IMR-90 (cell line): ENCODE results near the gene SPSB2. TPM values are rescaled to one million over a fixed set of nuclear protein-coding genes. Genes with fewer than 3 reads are reported as not detected.
A peak's percentile ranks its signal among the peaks of the same experiment; 100 is the strongest.

Source experiments
- ATAC-seq: fragments of 200-7000 bp; cut with Tn5 transposase; 2 replicates; pipeline ENCODE4 v1.9.1; 2020; ENCODE audit warnings: low read depth, mild to moderate bottlenecking, moderate library complexity
- BruUV-seq: library from RNA; stranded (reverse); fragments of 400-500 nt; replicated peaks from 2 replicates; lab custom pipeline; 2021; lab: Mats Ljungman, UMichigan
- CTCF ChIA-PET: fragments of 300-600 bp; formaldehyde crosslinking; extraction: SDS; loops from one replicate; lab custom pipeline; 2021; ENCODE audit warnings: antibody characterized with exemption; lab: Yijun Ruan, JAX
- POLR2A ChIA-PET: fragments of 300-600 bp; sonication (Branson Sonifier 250); formaldehyde crosslinking; loops from one replicate; lab custom pipeline; 2022; ENCODE audit warnings: antibody characterized with exemption; ENCODE audit not compliant: unreplicated experiment; lab: Charles Lee
- DNase-seq: peaks from one replicate; pipeline ENCODE4 v3.0.0; 2013
- H2AFZ ChIP-seq: replicated peaks from 2 replicates; pipeline ENCODE3; 2013; ENCODE audit warnings: low read length, mild to moderate bottlenecking; ENCODE audit not compliant: poor library complexity
- H2AK5ac ChIP-seq: 2 replicates; pipeline ENCODE4 v1.6.1; 2013; ENCODE audit warnings: low read depth, low read length, inconsistent platforms
- H2AK9ac ChIP-seq: replicated peaks from 2 replicates; pipeline ENCODE3; 2013; ENCODE audit warnings: mild to moderate bottlenecking, low read depth, low read length, moderate library complexity; ENCODE audit not compliant: poor library complexity
- H2BK120ac ChIP-seq: 2 replicates; pipeline ENCODE4 v1.6.1; 2013; ENCODE audit warnings: low read depth, low read length, inconsistent platforms
- H2BK15ac ChIP-seq: 3 replicates; pipeline ENCODE4 v1.6.1; 2013; ENCODE audit warnings: low read depth, low read length, inconsistent platforms
- H2BK20ac ChIP-seq: 2 replicates; pipeline ENCODE4 v1.6.1; 2013; ENCODE audit warnings: low read depth, mild to moderate bottlenecking, inconsistent platforms, low read length, moderate library complexity
- H2BK5ac ChIP-seq: 2 replicates; pipeline ENCODE4 v1.6.1; 2013; ENCODE audit warnings: mild to moderate bottlenecking, low read depth, low read length, inconsistent platforms; ENCODE audit not compliant: poor library complexity, severe bottlenecking
- H3K14ac ChIP-seq: replicated peaks from 2 replicates; pipeline ENCODE4 v1.6.1; 2013; ENCODE audit warnings: low read depth, low read length, inconsistent platforms
- H3K18ac ChIP-seq: 2 replicates; pipeline ENCODE4 v1.6.1; 2013; ENCODE audit warnings: low read depth, low read length, control low read depth
- H3K23ac ChIP-seq: 2 replicates; pipeline ENCODE4 v1.6.1; 2013; ENCODE audit warnings: low read depth, low read length, inconsistent platforms
- H3K27ac ChIP-seq: 2 replicates; pipeline ENCODE4 v1.5.1; 2013; ENCODE audit warnings: mild to moderate bottlenecking, control low read depth, low read length; ENCODE audit not compliant: insufficient read depth
- H3K27me3 ChIP-seq: 2 replicates; pipeline ENCODE4 v1.6.1; 2013; ENCODE audit warnings: low read length; ENCODE audit not compliant: control insufficient read depth, insufficient read depth
- H3K36me3 ChIP-seq: 2 replicates; pipeline ENCODE4 v1.6.1; 2013; ENCODE audit warnings: low read length, mixed read lengths; ENCODE audit not compliant: control insufficient read depth, insufficient read depth
- H3K4ac ChIP-seq: 2 replicates; pipeline ENCODE4 v1.6.1; 2013; ENCODE audit warnings: low read depth, low read length, inconsistent platforms
- H3K4me1 ChIP-seq: 2 replicates; pipeline ENCODE4 v1.6.1; 2013; ENCODE audit warnings: low read length, mixed read lengths; ENCODE audit not compliant: control insufficient read depth, insufficient read depth
- H3K4me2 ChIP-seq: 2 replicates; pipeline ENCODE4 v1.6.1; 2013; ENCODE audit warnings: low read depth, mild to moderate bottlenecking, control low read depth, low read length, moderate library complexity
- H3K4me3 ChIP-seq: 2 replicates; pipeline ENCODE4 v1.5.1; 2013; ENCODE audit warnings: low read depth, mild to moderate bottlenecking, control low read depth, low read length, moderate library complexity; ENCODE audit not compliant: insufficient read depth
- H3K56ac ChIP-seq: 2 replicates; pipeline ENCODE4 v1.6.1; 2013; ENCODE audit warnings: low read length, inconsistent platforms; ENCODE audit not compliant: insufficient read depth; ENCODE audit errors: extremely low read depth
- H3K79me1 ChIP-seq, 2 experiments: 2 replicates each; pipeline ENCODE4 v1.6.1; 2013; ENCODE audit warnings: low read length in 2 of 2, inconsistent platforms in 1 of 2, low read depth in 1 of 2
- H3K9ac ChIP-seq: 2 replicates; pipeline ENCODE4 v1.6.1; 2013; ENCODE audit warnings: low read depth, low read length, control low read depth
- H3K9me1 ChIP-seq: 2 replicates; pipeline ENCODE4 v1.6.1; 2013; ENCODE audit warnings: low read length, inconsistent platforms; ENCODE audit not compliant: insufficient read depth
- H3K9me3 ChIP-seq: 2 replicates; pipeline ENCODE4 v1.6.1; 2013; ENCODE audit warnings: low read length; ENCODE audit not compliant: control insufficient read depth, insufficient read depth
- H4K20me1 ChIP-seq: 2 replicates; pipeline ENCODE4 v1.6.1; 2013; ENCODE audit warnings: low read length, inconsistent platforms; ENCODE audit not compliant: insufficient read depth
- H4K5ac ChIP-seq: 2 replicates; pipeline ENCODE4 v1.6.1; 2013; ENCODE audit warnings: mild to moderate bottlenecking, low read depth, low read length, control low read depth
- H4K8ac ChIP-seq, 2 experiments: 2 replicates each; pipeline ENCODE4 v1.6.1; 2013; ENCODE audit warnings: low read depth in 2 of 2, low read length in 2 of 2, control low read depth in 1 of 2, inconsistent platforms in 1 of 2
- H4K91ac ChIP-seq: 2 replicates; pipeline ENCODE4 v1.6.1; 2013; ENCODE audit warnings: low read depth, low read length, inconsistent platforms; ENCODE audit not compliant: insufficient read depth
- BHLHE40 ChIP-seq: fragments of 150-350 bp; IDR thresholded peaks from 2 replicates; pipeline ENCODE4 v1.6.1; 2016; ENCODE audit warnings: mild to moderate bottlenecking, low read depth, low read length
- CHD1 ChIP-seq: IDR thresholded peaks from 2 replicates; pipeline ENCODE4 v1.6.1; 2012; ENCODE audit warnings: low read depth, low read length, improper control_type of control experiment
- FOS ChIP-seq: fragments of 150-350 bp; IDR thresholded peaks from 2 replicates; pipeline ENCODE4 v1.6.1; 2016; ENCODE audit warnings: low read depth, low read length
- MAFK ChIP-seq: IDR thresholded peaks from 2 replicates; pipeline ENCODE4 v1.6.1; 2012; ENCODE audit warnings: low read depth, low read length, improper control_type of control experiment
- MAZ ChIP-seq: IDR thresholded peaks from 2 replicates; pipeline ENCODE4 v1.6.1; 2012; ENCODE audit warnings: low read depth, mild to moderate bottlenecking, low read length, improper control_type of control experiment, moderate library complexity, borderline replicate concordance
- MXI1 ChIP-seq: IDR thresholded peaks from 2 replicates; pipeline ENCODE4 v1.6.1; 2012; ENCODE audit warnings: low read depth, mild to moderate bottlenecking, low read length, moderate library complexity, borderline replicate concordance
- NFE2L2 ChIP-seq: fragments of 150-350 bp; IDR thresholded peaks from 2 replicates; pipeline ENCODE4 v1.6.1; 2016; ENCODE audit warnings: low read depth, mild to moderate bottlenecking, low read length
- POLR2A ChIP-seq: IDR thresholded peaks from 2 replicates; pipeline ENCODE4 v1.6.1; 2012; ENCODE audit warnings: mild to moderate bottlenecking, low read depth, low read length
- RAD21 ChIP-seq: IDR thresholded peaks from 2 replicates; pipeline ENCODE4 v1.6.1; 2012; ENCODE audit warnings: low read length, improper control_type of control experiment
- RCOR1 ChIP-seq: IDR thresholded peaks from 2 replicates; pipeline ENCODE4 v1.6.1; 2012; ENCODE audit warnings: mild to moderate bottlenecking, low read length, improper control_type of control experiment; ENCODE audit not compliant: insufficient replicate concordance
- RFX5 ChIP-seq: IDR thresholded peaks from 2 replicates; pipeline ENCODE4 v1.8.0; 2012; ENCODE audit warnings: low read depth, mild to moderate bottlenecking, low read length, moderate library complexity
- SMC3 ChIP-seq: fragments of 150-350 bp; IDR thresholded peaks from 2 replicates; pipeline ENCODE4 v1.6.1; 2016; ENCODE audit warnings: low read depth, mild to moderate bottlenecking, antibody characterized with exemption, low read length, moderate library complexity
- WGBS, 2 experiments: methylation state at CpG; one replicate each; pipeline versions ENCODE4 v1.1.5 to v1.1.7; 2013; ENCODE audit warnings: missing lambda C conversion rate in 2 of 2; ENCODE audit not compliant: insufficient read length in 1 of 2; ENCODE audit errors: extremely low coverage in 2 of 2; 5-methylcytosine and 5-hydroxymethylcytosine counted together
- dilution Hi-C: fragments of 300-500 bp; cut with HindIII; formaldehyde crosslinking; loops from one replicate; pipeline ENCODE4 v1.14.3; 2018; ENCODE audit warnings: low sequenced_read_pairs; ENCODE audit not compliant: unreplicated experiment
- in situ Hi-C: fragments of 300-500 bp; cut with MboI; formaldehyde crosslinking; loops from 3 replicates; pipeline ENCODE4 v1.14.3; 2019; ENCODE audit warnings: low sequenced_read_pairs, inconsistent platforms, mixed read lengths
- intact Hi-C: fragments of 100-400 bp; cut with micrococcal nuclease; formaldehyde crosslinking; loops from 2 replicates; pipeline ENCODE4 v1.10.0; 2022
- polyA plus RNA-seq, 3 experiments: library from polyadenylated mRNA; depleted of rRNA; stranded (reverse); fragments of >200 nt; gene quantifications; 2 replicates each; pipeline ENCODE4 v1.2.3, GENCODE V29; 2012; ENCODE audit warnings: low replicate concordance in 1 of 3
- total RNA-seq: library from RNA; depleted of rRNA; stranded (reverse); fragments of >200 nt; gene quantifications from 2 replicates; pipeline ENCODE4 v1.2.3, GENCODE V29; 2012
- TF ChIP-seq, protein P1 (sequence below): fragments of 150-350 bp; IDR thresholded peaks from 2 replicates; pipeline ENCODE4 v1.6.1; 2017; ENCODE audit warnings: mild to moderate bottlenecking, antibody characterized with exemption, low read length, low read depth
- TF ChIP-seq, protein P2 (sequence below): conservative IDR thresholded peaks from 2 replicates; pipeline ENCODE4 v1.5.1; 2012; ENCODE audit warnings: mild to moderate bottlenecking, low read depth, low read length, improper control_type of control experiment

The SPSB2 gene
- total and polyA plus RNA-seq, 2 of the 4 experiments (the other 2 are of a cell fraction), result 1.3 to 4.1 TPM

DNA sequence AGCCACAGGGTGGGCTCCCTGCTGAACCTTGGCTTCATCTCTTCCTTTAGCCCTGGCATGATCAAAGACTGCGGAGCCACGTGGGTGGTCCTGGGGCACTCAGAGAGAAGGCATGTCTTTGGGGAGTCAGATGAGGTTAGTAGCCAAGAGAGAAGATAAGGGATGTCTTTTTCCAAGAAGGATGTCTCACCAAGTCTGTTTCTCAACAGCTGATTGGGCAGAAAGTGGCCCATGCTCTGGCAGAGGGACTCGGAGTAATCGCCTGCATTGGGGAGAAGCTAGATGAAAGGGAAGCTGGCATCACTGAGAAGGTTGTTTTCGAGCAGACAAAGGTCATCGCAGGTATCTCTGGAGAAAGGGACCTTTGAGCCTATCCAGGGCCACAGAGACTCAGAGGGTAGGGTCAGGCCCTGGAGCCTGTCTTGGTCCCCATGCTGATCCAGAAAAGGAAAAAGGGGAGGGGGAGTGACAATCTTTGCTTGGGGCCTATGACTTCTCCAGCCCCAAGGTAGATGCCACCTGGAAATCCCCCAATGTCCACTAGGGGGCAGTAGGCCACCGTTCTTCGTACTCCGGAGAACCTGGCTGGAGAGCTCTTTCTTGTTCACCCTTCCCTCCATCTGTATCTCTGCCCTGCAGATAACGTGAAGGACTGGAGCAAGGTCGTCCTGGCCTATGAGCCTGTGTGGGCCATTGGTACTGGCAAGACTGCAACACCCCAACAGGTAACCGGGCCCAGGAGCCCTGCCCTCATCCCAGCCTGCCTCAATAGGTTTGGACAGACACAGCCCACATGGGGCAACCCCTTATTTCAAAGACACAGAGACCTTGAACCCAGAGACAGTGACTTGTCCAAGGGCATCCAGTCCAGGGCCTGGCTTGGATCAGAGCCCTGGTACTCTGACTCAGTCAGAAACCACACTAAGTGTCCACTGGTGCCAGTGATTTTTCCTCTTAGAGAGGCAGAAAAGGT lies 3.8 kb downstream of the SPSB2 start:
- H2AFZ ChIP-seq, result no peak overlapping the region
- peaks cover 40% of the 10 kb centered on the region for H3K36me3 ChIP-seq
- H2BK5ac ChIP-seq, result peak overlapping the region; percentile 23
- H3K9me1 ChIP-seq, result 0 out of 2 replicates have a peak, but pooled peaks cover 7% of the 10 kb centered on the region
- no peak overlapping the region for H4K5ac ChIP-seq
- H3K4ac ChIP-seq, result no peak overlapping the region
- no peak overlapping the region for H2BK15ac ChIP-seq
- no peak overlapping the region for H3K18ac ChIP-seq
- 0 out of 2 replicates have a peak overlapping the region, but pooled peaks have one; percentile 14 for H3K56ac ChIP-seq
- peak overlapping the region; percentile 97 for H3K27ac ChIP-seq
- POLR2A ChIA-PET, result interaction anchor here (0.6 to 1.2 kb wide), 2 partner anchors 22 to 56 kb away, joined by 3 to 5 read pairs; no protein-coding TSS in a partner anchor
- H2BK120ac ChIP-seq, result no peak overlapping the region
- ATAC-seq (no peak), DNase-seq (peak; percentile 70)
- H3K79me1 ChIP-seq, result peaks cover 26 to 64% of the 10 kb centered on the region in 2 experiments
- peak overlapping the region; percentile 94 for H3K4me2 ChIP-seq
- in situ Hi-C loops, result loop anchor here (5.0 kb wide), 1 partner anchor 93 kb away; no protein-coding TSS in a partner anchor
- intact Hi-C loops, result loop anchor here (1.0 to 5.0 kb wide), 5 partner anchors 17 to 768 kb away; partner anchors contain the start of genes RNU7-1 and USP5
- H3K23ac ChIP-seq, result peak overlapping the region; percentile 67; the same call in 1 of the 2 replicates
- H3K9ac ChIP-seq, result peak overlapping the region; percentile 100
- peaks cover 19% of the 10 kb centered on the region for H3K4me1 ChIP-seq
- H3K9me3 ChIP-seq, result no peaks in the 10 kb centered on the region
- dilution Hi-C loops, result no loop called here
- peak overlapping the region; percentile 100 for H2AK9ac ChIP-seq
- peak overlapping the region; percentile 16; the same call in 1 of the 2 replicates for H3K14ac ChIP-seq
- WGBS, 2 experiments, result 14% methylated on average over 4 of the region's 12 CpGs; no CpG with 5 or more reads in 1 of the 2 experiments
- no TSS peak for BruUV-seq
- H4K91ac ChIP-seq, result no peak overlapping the region
- peaks cover 51% of the 10 kb centered on the region for H4K20me1 ChIP-seq
- H3K4me3 ChIP-seq, result peak overlapping the region; percentile 87
- no peaks in the 10 kb centered on the region for H3K27me3 ChIP-seq
- 0 out of 2 replicates have a peak overlapping the region, but pooled peaks have one; percentile 8 for H2AK5ac ChIP-seq
- no peak overlapping the region for H2BK20ac ChIP-seq
- CTCF ChIA-PET, result interaction anchor here (0.6 to 2.0 kb wide), 4 partner anchors 22 to 256 kb away, joined by 3 to 8 read pairs (median 4); no protein-coding TSS in a partner anchor
- H4K8ac ChIP-seq, result no peak overlapping the region; a peak in 1 of 4 replicates
- no peak for TF ChIP-seq FOS
- TF ChIP-seq MAZ, result no peak
- no peak for TF ChIP-seq CHD1
- no peak for TF ChIP-seq POLR2A
- TF ChIP-seq MXI1, result peak; percentile 86
- TF ChIP-seq SMC3, result peak; percentile 38; the same call in 1 of the 2 replicates
- no peak for TF ChIP-seq NFE2L2
- no peak for TF ChIP-seq BHLHE40
- TF ChIP-seq, protein P1, sequence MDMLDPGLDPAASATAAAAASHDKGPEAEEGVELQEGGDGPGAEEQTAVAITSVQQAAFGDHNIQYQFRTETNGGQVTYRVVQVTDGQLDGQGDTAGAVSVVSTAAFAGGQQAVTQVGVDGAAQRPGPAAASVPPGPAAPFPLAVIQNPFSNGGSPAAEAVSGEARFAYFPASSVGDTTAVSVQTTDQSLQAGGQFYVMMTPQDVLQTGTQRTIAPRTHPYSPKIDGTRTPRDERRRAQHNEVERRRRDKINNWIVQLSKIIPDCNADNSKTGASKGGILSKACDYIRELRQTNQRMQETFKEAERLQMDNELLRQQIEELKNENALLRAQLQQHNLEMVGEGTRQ, result no peak
- TF ChIP-seq RCOR1, result no peak
- TF ChIP-seq RAD21, result peak; percentile 69
- TF ChIP-seq, protein P2, sequence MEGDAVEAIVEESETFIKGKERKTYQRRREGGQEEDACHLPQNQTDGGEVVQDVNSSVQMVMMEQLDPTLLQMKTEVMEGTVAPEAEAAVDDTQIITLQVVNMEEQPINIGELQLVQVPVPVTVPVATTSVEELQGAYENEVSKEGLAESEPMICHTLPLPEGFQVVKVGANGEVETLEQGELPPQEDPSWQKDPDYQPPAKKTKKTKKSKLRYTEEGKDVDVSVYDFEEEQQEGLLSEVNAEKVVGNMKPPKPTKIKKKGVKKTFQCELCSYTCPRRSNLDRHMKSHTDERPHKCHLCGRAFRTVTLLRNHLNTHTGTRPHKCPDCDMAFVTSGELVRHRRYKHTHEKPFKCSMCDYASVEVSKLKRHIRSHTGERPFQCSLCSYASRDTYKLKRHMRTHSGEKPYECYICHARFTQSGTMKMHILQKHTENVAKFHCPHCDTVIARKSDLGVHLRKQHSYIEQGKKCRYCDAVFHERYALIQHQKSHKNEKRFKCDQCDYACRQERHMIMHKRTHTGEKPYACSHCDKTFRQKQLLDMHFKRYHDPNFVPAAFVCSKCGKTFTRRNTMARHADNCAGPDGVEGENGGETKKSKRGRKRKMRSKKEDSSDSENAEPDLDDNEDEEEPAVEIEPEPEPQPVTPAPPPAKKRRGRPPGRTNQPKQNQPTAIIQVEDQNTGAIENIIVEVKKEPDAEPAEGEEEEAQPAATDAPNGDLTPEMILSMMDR, result peak; percentile 77
- no peak for TF ChIP-seq RFX5
- no peak for TF ChIP-seq MAFK
